ENCODE data around the gene JPH3.
A peak's percentile ranks its signal among the peaks of the same experiment; 100 is the strongest.

Gene JPH3

DNA sequence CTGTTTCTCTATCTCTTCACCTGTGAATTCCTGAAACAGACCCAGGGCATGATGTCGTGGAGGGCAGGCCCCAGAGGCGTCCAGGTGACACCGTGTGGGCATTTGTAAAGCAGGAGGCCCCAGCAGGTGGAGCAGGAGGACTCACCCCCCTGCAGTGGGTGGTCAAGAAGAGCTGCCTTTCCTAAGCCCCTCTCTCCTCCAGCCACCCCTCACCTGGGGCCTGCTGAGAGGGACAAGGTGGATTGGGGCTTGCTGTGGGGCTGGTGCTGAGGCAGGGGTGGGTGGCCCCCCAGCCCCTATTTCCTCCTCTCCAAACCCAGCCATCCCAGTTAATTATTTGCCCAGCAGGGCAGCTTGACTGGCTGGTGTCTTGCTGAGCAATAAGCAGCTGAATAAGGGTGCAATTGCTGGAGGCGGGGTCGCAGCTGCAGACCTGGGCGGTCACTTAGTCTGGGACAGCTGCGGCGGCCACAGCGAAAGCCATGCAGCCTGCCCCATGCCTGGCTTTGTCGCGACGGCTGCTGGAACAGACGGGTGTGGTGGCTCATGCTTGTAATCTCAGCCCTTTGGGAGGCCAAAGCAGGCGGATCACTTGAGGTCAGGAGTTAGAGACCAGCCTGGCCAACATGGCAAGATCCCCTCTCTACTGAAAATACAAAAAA, 56.4 kb downstream of the JPH3 start:
- peaks cover 11% of the 10 kb centered on the region for H3K4me1 ChIP-seq (ENCODE audit: insufficient read depth, low read length)
- H3K4me3 ChIP-seq (ENCODE audit: low read length), result no peak overlapping the region
- no peaks in the 10 kb centered on the region for H3K27me3 ChIP-seq (ENCODE audit: insufficient read depth, low read length)
- no peaks in the 10 kb centered on the region for H3K36me3 ChIP-seq (ENCODE audit: insufficient read depth, low read length)
- H3K9me3 ChIP-seq (ENCODE audit: insufficient read depth, low read depth, low read length), result no peaks in the 10 kb centered on the region
- H3K9ac ChIP-seq (ENCODE audit: low read depth, low read length), result no peak overlapping the region
- 34% methylated on average over 14 of the region's 14 CpGs for WGBS
- peak overlapping the region; percentile 23; the same call in 1 of the 2 replicates for H3K27ac ChIP-seq (ENCODE audit: low read depth, low read length)

DNA sequence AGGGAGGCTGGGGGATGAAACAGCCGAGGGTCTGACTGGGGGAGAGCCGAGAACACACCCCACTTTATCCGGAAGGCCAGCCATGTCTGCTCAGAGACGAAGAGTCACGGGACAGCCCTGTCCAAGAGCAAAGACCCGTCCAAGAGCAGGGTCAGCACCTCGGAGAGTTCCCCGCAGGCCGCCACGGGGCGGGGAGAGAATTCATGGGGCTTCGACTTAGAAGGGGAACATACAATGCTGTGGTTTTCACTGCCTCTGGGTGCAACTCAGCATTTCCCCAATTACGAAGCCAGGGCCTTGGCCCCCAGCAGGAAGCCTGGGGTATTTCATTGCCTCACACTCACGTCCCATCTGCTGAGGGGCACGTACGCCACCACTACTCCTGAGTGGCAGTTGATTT, 59.3 kb downstream of the JPH3 start:
- Histone ChIP-seq H3K36me3 (ENCODE audit: insufficient read depth, low read length) (no peaks in the 10 kb centered on the region), H3K27me3 (ENCODE audit: insufficient read depth, low read length) (no peaks in the 10 kb centered on the region), H3K4me3 (ENCODE audit: low read length) (no peak overlapping the region), H3K9me3 (ENCODE audit: insufficient read depth, low read depth, low read length) (no peaks in the 10 kb centered on the region), H3K4me1 (ENCODE audit: insufficient read depth, low read length) (peaks cover 11% of the 10 kb centered on the region), H3K9ac (ENCODE audit: low read depth, low read length) (no peak overlapping the region), H3K27ac (ENCODE audit: low read depth, low read length) (no peak overlapping the region)
- 24% methylated on average over 16 of the region's 16 CpGs for WGBS

GRCh38 chr16:87662254-87663204, 60.2 kb downstream of the JPH3 start:
- Histone ChIP-seq H3K27ac (ENCODE audit: low read depth, low read length) (no peak overlapping the region), H3K27me3 (ENCODE audit: insufficient read depth, low read length) (no peaks in the 10 kb centered on the region), H3K36me3 (ENCODE audit: insufficient read depth, low read length) (no peaks in the 10 kb centered on the region), H3K9me3 (ENCODE audit: insufficient read depth, low read depth, low read length) (no peaks in the 10 kb centered on the region), H3K4me1 (ENCODE audit: insufficient read depth, low read length) (peaks cover 11% of the 10 kb centered on the region), H3K9ac (ENCODE audit: low read depth, low read length) (no peak overlapping the region), H3K4me3 (ENCODE audit: low read length) (no peak overlapping the region)
- WGBS, result 82% methylated on average over 25 of the region's 25 CpGs

- H3K9ac ChIP-seq (ENCODE audit: low read depth, low read length), result no peak overlapping the region
- no peak overlapping the region for H3K27ac ChIP-seq (ENCODE audit: low read depth, low read length)
- no peak overlapping the region for H3K4me3 ChIP-seq (ENCODE audit: low read length)
- no peaks in the 10 kb centered on the region for H3K4me1 ChIP-seq (ENCODE audit: insufficient read depth, low read length)
- no peaks in the 10 kb centered on the region for H3K27me3 ChIP-seq (ENCODE audit: insufficient read depth, low read length)
- no peaks in the 10 kb centered on the region for H3K36me3 ChIP-seq (ENCODE audit: insufficient read depth, low read length)
- H3K9me3 ChIP-seq (ENCODE audit: insufficient read depth, low read depth, low read length), result no peaks in the 10 kb centered on the region
- 95% methylated on average over 11 of the region's 11 CpGs for WGBS
These were observed 62.5 kb downstream of the JPH3 start for GRCh38 chr16:87664792-87665191.

- no peaks in the 10 kb centered on the region for H3K36me3 ChIP-seq (ENCODE audit: insufficient read depth, low read length)
- WGBS, result 96% methylated on average over 15 of the region's 15 CpGs
- no peaks in the 10 kb centered on the region for H3K27me3 ChIP-seq (ENCODE audit: insufficient read depth, low read length)
- no peaks in the 10 kb centered on the region for H3K4me1 ChIP-seq (ENCODE audit: insufficient read depth, low read length)
- no peak overlapping the region for H3K27ac ChIP-seq (ENCODE audit: low read depth, low read length)
- H3K9me3 ChIP-seq (ENCODE audit: insufficient read depth, low read depth, low read length), result no peaks in the 10 kb centered on the region
- H3K9ac ChIP-seq (ENCODE audit: low read depth, low read length), result no peak overlapping the region
- no peak overlapping the region for H3K4me3 ChIP-seq (ENCODE audit: low read length)
These were observed 62.9 kb downstream of the JPH3 start for GRCh38 chr16:87665193-87665592.

DNA sequence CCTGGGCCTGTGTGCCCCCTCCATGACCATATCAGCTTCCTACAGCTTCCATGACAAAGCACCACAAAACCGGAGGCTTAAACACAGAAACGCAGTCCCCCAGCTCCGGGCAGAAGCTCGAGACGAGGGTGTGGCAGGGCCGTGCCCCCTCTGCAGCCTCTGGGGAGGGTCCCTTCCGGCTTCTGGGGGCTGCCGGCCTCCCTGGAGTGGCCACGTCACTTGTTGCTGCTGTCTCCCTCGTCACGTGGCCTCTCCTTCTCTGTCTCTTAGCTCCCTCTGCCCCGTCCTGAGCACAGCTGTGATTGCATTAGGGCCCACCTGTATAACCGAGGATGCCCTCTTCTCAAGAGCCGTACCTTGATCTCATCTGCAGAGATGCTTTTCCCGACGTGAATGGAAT, 64.6 kb downstream of the JPH3 start:
- Histone ChIP-seq H3K27ac (ENCODE audit: low read depth, low read length) (no peak overlapping the region), H3K4me1 (ENCODE audit: insufficient read depth, low read length) (no peaks in the 10 kb centered on the region), H3K36me3 (ENCODE audit: insufficient read depth, low read length) (no peaks in the 10 kb centered on the region), H3K27me3 (ENCODE audit: insufficient read depth, low read length) (no peaks in the 10 kb centered on the region), H3K9me3 (ENCODE audit: insufficient read depth, low read depth, low read length) (no peaks in the 10 kb centered on the region), H3K9ac (ENCODE audit: low read depth, low read length) (no peak overlapping the region), H3K4me3 (ENCODE audit: low read length) (no peak overlapping the region)
- 86% methylated on average over 16 of the region's 16 CpGs for WGBS

DNA sequence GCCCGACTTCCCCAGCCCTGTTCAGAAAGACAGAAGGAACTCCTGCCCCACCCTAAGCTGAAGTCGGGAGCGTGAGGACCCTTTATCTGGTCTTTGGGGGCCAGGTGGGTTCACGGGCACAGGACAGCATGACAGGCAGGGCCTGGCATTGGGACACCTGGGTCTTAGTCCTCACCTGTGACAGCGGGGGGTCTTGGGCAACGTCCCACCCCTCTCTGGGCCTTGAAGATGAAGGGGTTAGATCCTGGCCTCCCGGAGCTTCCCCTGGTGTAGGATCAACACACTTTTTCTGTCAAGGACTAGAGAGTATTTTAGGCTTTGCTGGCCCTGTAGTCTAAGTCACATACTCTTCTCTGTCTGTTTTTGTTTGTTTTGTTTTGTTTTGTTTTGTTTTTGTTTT, 65.1 kb downstream of the JPH3 start:
- Histone ChIP-seq H3K27ac (ENCODE audit: low read depth, low read length) (no peak overlapping the region), H3K27me3 (ENCODE audit: insufficient read depth, low read length) (no peaks in the 10 kb centered on the region), H3K9me3 (ENCODE audit: insufficient read depth, low read depth, low read length) (no peaks in the 10 kb centered on the region), H3K36me3 (ENCODE audit: insufficient read depth, low read length) (no peaks in the 10 kb centered on the region), H3K4me3 (ENCODE audit: low read length) (no peak overlapping the region), H3K9ac (ENCODE audit: low read depth, low read length) (no peak overlapping the region), H3K4me1 (ENCODE audit: insufficient read depth, low read length) (no peaks in the 10 kb centered on the region)
- 89% methylated on average over 7 of the region's 7 CpGs for WGBS

GRCh38 chr16:87667946-87668345, 65.6 kb downstream of the JPH3 start:
- no peaks in the 10 kb centered on the region for H3K4me1 ChIP-seq (ENCODE audit: insufficient read depth, low read length)
- no peaks in the 10 kb centered on the region for H3K27me3 ChIP-seq (ENCODE audit: insufficient read depth, low read length)
- no peaks in the 10 kb centered on the region for H3K36me3 ChIP-seq (ENCODE audit: insufficient read depth, low read length)
- no peak overlapping the region for H3K27ac ChIP-seq (ENCODE audit: low read depth, low read length)
- H3K9ac ChIP-seq (ENCODE audit: low read depth, low read length), result no peak overlapping the region
- H3K4me3 ChIP-seq (ENCODE audit: low read length), result no peak overlapping the region
- WGBS, result 96% methylated on average over 19 of the region's 19 CpGs
- H3K9me3 ChIP-seq (ENCODE audit: insufficient read depth, low read depth, low read length), result no peaks in the 10 kb centered on the region

GRCh38 chr16:87669672-87670071, 67.4 kb downstream of the JPH3 start:
- H3K9me3 ChIP-seq (ENCODE audit: insufficient read depth, low read depth, low read length), result no peaks in the 10 kb centered on the region
- no peaks in the 10 kb centered on the region for H3K27me3 ChIP-seq (ENCODE audit: insufficient read depth, low read length)
- no peak overlapping the region for H3K4me3 ChIP-seq (ENCODE audit: low read length)
- H3K4me1 ChIP-seq (ENCODE audit: insufficient read depth, low read length), result no peaks in the 10 kb centered on the region
- no peaks in the 10 kb centered on the region for H3K36me3 ChIP-seq (ENCODE audit: insufficient read depth, low read length)
- H3K9ac ChIP-seq (ENCODE audit: low read depth, low read length), result no peak overlapping the region
- no peak overlapping the region for H3K27ac ChIP-seq (ENCODE audit: low read depth, low read length)
- 89% methylated on average over 21 of the region's 21 CpGs for WGBS

- WGBS, result 94% methylated on average over 13 of the region's 13 CpGs
- no peaks in the 10 kb centered on the region for H3K27me3 ChIP-seq (ENCODE audit: insufficient read depth, low read length)
- no peak overlapping the region for H3K4me3 ChIP-seq (ENCODE audit: low read length)
These were observed 68.9 kb downstream of the JPH3 start for GRCh38 chr16:87671221-87671620.

DNA sequence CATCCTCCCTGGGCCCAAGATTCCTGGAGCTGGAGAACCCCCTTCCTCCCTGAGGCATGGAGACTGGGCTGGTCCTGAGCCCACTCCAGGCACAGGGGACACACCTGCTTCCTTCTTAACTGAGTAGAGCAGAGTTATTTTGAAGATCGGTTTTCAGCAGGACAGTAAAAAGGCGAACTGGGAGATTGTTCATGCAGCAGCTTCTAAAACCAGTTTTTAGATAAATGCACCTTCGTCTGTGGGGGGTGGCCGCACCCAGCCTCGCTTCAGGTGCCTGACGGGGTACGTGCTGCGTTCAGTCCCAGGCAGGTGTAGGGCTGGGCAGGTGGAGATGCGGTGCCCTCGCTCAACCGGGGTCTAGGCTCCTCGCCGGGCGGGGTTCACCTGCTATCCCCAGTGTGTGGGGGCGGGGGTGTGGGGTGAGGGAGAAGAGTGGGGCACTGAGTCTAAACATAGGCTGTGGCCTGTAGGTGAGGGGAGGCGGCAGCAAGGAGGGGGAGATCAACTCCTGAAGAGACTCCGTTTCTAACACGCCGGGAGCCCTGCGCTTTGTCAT, 69.5 kb downstream of the JPH3 start:
- no peak overlapping the region for H3K4me3 ChIP-seq (ENCODE audit: low read length)
- no peak overlapping the region for H3K9ac ChIP-seq (ENCODE audit: low read depth, low read length)
- no peaks in the 10 kb centered on the region for H3K27me3 ChIP-seq (ENCODE audit: insufficient read depth, low read length)
- no peaks in the 10 kb centered on the region for H3K9me3 ChIP-seq (ENCODE audit: insufficient read depth, low read depth, low read length)
- H3K27ac ChIP-seq (ENCODE audit: low read depth, low read length), result no peak overlapping the region
- 91% methylated on average over 20 of the region's 20 CpGs for WGBS
- no peaks in the 10 kb centered on the region for H3K36me3 ChIP-seq (ENCODE audit: insufficient read depth, low read length)
- no peaks in the 10 kb centered on the region for H3K4me1 ChIP-seq (ENCODE audit: insufficient read depth, low read length)

More at GRCh38 chr16:87671221-87671620, 68.9 kb downstream of the JPH3 start:
- no peak overlapping the region for H3K27ac ChIP-seq (ENCODE audit: low read depth, low read length)
- no peaks in the 10 kb centered on the region for H3K9me3 ChIP-seq (ENCODE audit: insufficient read depth, low read depth, low read length)
- H3K4me1 ChIP-seq (ENCODE audit: insufficient read depth, low read length), result no peaks in the 10 kb centered on the region
- no peaks in the 10 kb centered on the region for H3K36me3 ChIP-seq (ENCODE audit: insufficient read depth, low read length)
- no peak overlapping the region for H3K9ac ChIP-seq (ENCODE audit: low read depth, low read length)
